GM12874 (cell line): ENCODE data around the gene CANT1.

Experiments used
- CTCF ChIP-seq: IDR thresholded peaks from 2 replicates; pipeline ENCODE4 v1.5.1; 2011; ENCODE audit warnings: low read depth, mild to moderate bottlenecking, control low read depth, low read length, moderate library complexity; ENCODE audit not compliant: insufficient read depth

Gene CANT1

GRCh38 chr17:78947235-78948149 lies 62.1 kb downstream of the CANT1 start:
- TF ChIP-seq CTCF: no peak

- no peak for TF ChIP-seq CTCF
Measured at GRCh38 chr17:78946631-78947030, 62.9 kb downstream of the CANT1 start.

- no peak for TF ChIP-seq CTCF
Measured at GRCh38 chr17:78946131-78946530, 63.4 kb downstream of the CANT1 start.

GRCh38 chr17:78944956-78945355 lies 64.6 kb downstream of the CANT1 start:
- TF ChIP-seq CTCF: no peak

- TF ChIP-seq CTCF: no peak
Measured at GRCh38 chr17:78944026-78944425, 65.5 kb downstream of the CANT1 start.
